GM23248 (cell line): ENCODE data around the gene ZNF426. TPM values are rescaled to one million over a fixed set of nuclear protein-coding genes. Genes with fewer than 3 reads are reported as not detected.

Experiments used
- DNase-seq: peaks from one replicate; pipeline ENCODE4 v3.0.0-alpha.2; 2015
- H2AFZ ChIP-seq: fragments of 200-600 bp; sonication (generic); 2 replicates; pipeline ENCODE4 v1.6.1; 2016; ENCODE audit warnings: antibody characterized with exemption
- H3F3A ChIP-seq: fragments of 200-600 bp; sonication (generic); 2 replicates; pipeline ENCODE4 v1.6.1; 2016; ENCODE audit warnings: mild to moderate bottlenecking, antibody characterized with exemption, mixed run types; ENCODE audit not compliant: insufficient read depth
- H3K27ac ChIP-seq: fragments of 200-600 bp; sonication (generic); 2 replicates; pipeline ENCODE4 v1.5.1; 2016; ENCODE audit warnings: mild to moderate bottlenecking
- H3K27me3 ChIP-seq: fragments of 200-600 bp; sonication (generic); replicated peaks from 2 replicates; pipeline ENCODE4 v1.6.1; 2016; ENCODE audit warnings: mild to moderate bottlenecking; ENCODE audit not compliant: insufficient read depth
- H3K36me3 ChIP-seq: fragments of 200-600 bp; sonication (generic); 2 replicates; pipeline ENCODE4 v1.6.1; 2016; ENCODE audit warnings: low read depth, mild to moderate bottlenecking
- H3K4me1 ChIP-seq: fragments of 200-600 bp; sonication (generic); 2 replicates; pipeline ENCODE4 v1.6.1; 2016; ENCODE audit warnings: mild to moderate bottlenecking; ENCODE audit not compliant: insufficient read depth
- H3K4me2 ChIP-seq: fragments of 200-600 bp; sonication (generic); one replicate; pipeline ENCODE4 v1.6.1; 2016; ENCODE audit warnings: mild to moderate bottlenecking; ENCODE audit not compliant: unreplicated experiment
- H3K4me3 ChIP-seq: fragments of 200-600 bp; sonication (generic); 2 replicates; pipeline ENCODE4 v1.5.1; 2016; ENCODE audit warnings: mild to moderate bottlenecking
- H3K79me2 ChIP-seq: fragments of 200-600 bp; sonication (generic); 2 replicates; pipeline ENCODE4 v1.6.1; 2016; ENCODE audit warnings: mild to moderate bottlenecking; ENCODE audit not compliant: insufficient read depth
- H3K9ac ChIP-seq: fragments of 200-600 bp; sonication (generic); 2 replicates; pipeline ENCODE4 v1.6.1; 2016; ENCODE audit warnings: mild to moderate bottlenecking
- H3K9me2 ChIP-seq: fragments of 200-600 bp; sonication (generic); 2 replicates; pipeline ENCODE4 v1.6.1; 2016; ENCODE audit warnings: mixed run types, mild to moderate bottlenecking, moderate library complexity; ENCODE audit not compliant: insufficient read depth
- H3K9me3 ChIP-seq: fragments of 200-600 bp; sonication (generic); one replicate; pipeline ENCODE4 v1.6.1; 2017; ENCODE audit warnings: low read depth
- H4K20me1 ChIP-seq: fragments of 200-600 bp; sonication (generic); 2 replicates; pipeline ENCODE4 v1.6.0; 2016; ENCODE audit not compliant: insufficient read depth
- EZH2 ChIP-seq: fragments of 200-600 bp; sonication (generic); IDR thresholded peaks from 2 replicates; pipeline ENCODE4 v1.6.1; 2018; ENCODE audit warnings: antibody characterized with exemption, mild to moderate bottlenecking; ENCODE audit not compliant: insufficient read depth, poor library complexity, severe bottlenecking
- EZH2phosphoT487 ChIP-seq: fragments of 200-600 bp; sonication (generic); IDR thresholded peaks from 2 replicates; pipeline ENCODE4 v1.6.1; 2018; ENCODE audit warnings: antibody characterized with exemption, moderate library complexity, mild to moderate bottlenecking, low read depth; ENCODE audit not compliant: insufficient read depth
- WGBS, 2 experiments: methylation state at CpG; one replicate each; pipeline ENCODE4 v1.1.6; 2015 to 2017; ENCODE audit warnings: low lambda C conversion rate in 2 of 2, low coverage in 1 of 2; ENCODE audit errors: missing lambda C conversion rate in 2 of 2; 5-methylcytosine and 5-hydroxymethylcytosine counted together
- in situ Hi-C: fragments of 300-500 bp; cut with MboI; formaldehyde crosslinking; loops from 2 replicates; pipeline ENCODE4 v1.15.0; 2020
- polyA plus RNA-seq: library from polyadenylated mRNA; unstranded; fragments of >200 nt; fragmentation: Nextera tagmentation; extraction: Ambion mirVana; gene quantifications from 2 replicates; pipeline ENCODE4 v1.2.1, GENCODE V29; 2016
- total RNA-seq: library from RNA; depleted of rRNA; stranded (reverse); fragments of >200 nt; shearing (Covaris generic); gene quantifications from 2 replicates; pipeline ENCODE4 v1.2.3, GENCODE V29; 2014

ZNF426 gene
- total and polyA plus RNA-seq, 2 experiments from 2014 or later: 10.6 to 15.7 TPM

DNA sequence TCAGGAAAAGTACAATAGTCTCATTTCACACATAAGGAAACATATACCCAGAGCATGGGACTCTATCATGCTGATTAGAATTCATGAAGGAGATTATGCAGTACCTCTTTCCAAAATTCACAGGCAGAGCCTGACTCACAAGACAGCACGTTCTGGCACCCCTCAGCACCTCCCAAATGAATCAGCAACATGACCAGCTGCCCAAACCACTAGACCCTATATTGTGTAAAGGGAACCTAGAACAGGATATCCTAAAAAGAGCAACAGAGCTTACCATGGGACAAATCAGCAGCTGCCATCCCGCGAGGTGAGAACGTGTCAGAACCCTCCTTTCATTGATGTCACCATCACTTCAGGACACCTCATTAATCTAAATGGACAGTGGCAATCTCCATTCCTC, 2.5 kb downstream of the ZNF426 start:
- Histone ChIP-seq H3K4me3 (no peak overlapping the region), H3K27me3 (no peaks in the 10 kb centered on the region), H2AFZ (no peak overlapping the region), H3K27ac (no peak overlapping the region), H3K4me1 (peaks cover 7% of the 10 kb centered on the region; the same call in 1 of the 2 replicates), H3K9ac (no peak overlapping the region), H3K79me2 (peaks cover 38% of the 10 kb centered on the region), H3K9me3 (peaks cover 9% of the 10 kb centered on the region), H3K9me2 (no peaks in the 10 kb centered on the region), H3K4me2 (no peak overlapping the region), H4K20me1 (no peaks in the 10 kb centered on the region), H3K36me3 (peaks cover 59% of the 10 kb centered on the region), H3F3A (peaks cover 13% of the 10 kb centered on the region)
- in situ Hi-C loops: no loop called here
- no peak for TF ChIP-seq EZH2phosphoT487
- TF ChIP-seq EZH2: no peak
- 85% methylated on average over 4 of the region's 4 CpGs for WGBS, 2 experiments
- DNase-seq: peak; percentile 21

DNA sequence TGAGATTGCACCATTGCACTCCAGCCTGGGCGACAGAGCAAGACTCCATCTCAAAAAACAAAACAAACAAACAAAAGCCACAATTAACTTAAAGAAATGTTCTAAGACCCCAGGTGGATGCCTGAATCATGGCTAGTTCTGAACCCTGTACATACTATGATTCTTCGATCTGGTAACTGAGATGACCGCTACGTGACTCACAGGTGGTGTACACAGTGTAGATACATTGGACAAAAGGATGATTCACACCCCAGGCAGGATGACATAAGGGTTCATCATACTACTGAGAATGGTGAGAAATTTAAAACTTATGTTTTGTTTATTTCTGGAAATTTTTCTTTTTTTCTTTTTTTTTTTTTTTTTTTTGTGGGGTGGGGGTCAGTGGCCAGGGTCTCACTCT, 6.5 kb downstream of the ZNF426 start:
- WGBS, 2 experiments: 80 to 82% methylated on average over 4 of the region's 4 CpGs
- H3K27me3 ChIP-seq: no peaks in the 10 kb centered on the region
- no peak overlapping the region for H3K4me2 ChIP-seq
- no peak overlapping the region for H3K27ac ChIP-seq
- H3K9ac ChIP-seq: no peak overlapping the region
- H4K20me1 ChIP-seq: no peaks in the 10 kb centered on the region
- H3K9me3 ChIP-seq: peaks cover 36% of the 10 kb centered on the region
- DNase-seq: peak; percentile 52
- no peak overlapping the region for H2AFZ ChIP-seq
- H3K9me2 ChIP-seq: no peaks in the 10 kb centered on the region
- TF ChIP-seq EZH2phosphoT487: no peak
- TF ChIP-seq EZH2: no peak
- in situ Hi-C loops: no loop called here
- no peak overlapping the region for H3K4me3 ChIP-seq
- H3K79me2 ChIP-seq: peaks cover 20% of the 10 kb centered on the region
- peaks cover 4% of the 10 kb centered on the region; the same call in 1 of the 2 replicates for H3K4me1 ChIP-seq
- H3F3A ChIP-seq: peaks cover 20% of the 10 kb centered on the region
- peaks cover 99% of the 10 kb centered on the region for H3K36me3 ChIP-seq

DNA sequence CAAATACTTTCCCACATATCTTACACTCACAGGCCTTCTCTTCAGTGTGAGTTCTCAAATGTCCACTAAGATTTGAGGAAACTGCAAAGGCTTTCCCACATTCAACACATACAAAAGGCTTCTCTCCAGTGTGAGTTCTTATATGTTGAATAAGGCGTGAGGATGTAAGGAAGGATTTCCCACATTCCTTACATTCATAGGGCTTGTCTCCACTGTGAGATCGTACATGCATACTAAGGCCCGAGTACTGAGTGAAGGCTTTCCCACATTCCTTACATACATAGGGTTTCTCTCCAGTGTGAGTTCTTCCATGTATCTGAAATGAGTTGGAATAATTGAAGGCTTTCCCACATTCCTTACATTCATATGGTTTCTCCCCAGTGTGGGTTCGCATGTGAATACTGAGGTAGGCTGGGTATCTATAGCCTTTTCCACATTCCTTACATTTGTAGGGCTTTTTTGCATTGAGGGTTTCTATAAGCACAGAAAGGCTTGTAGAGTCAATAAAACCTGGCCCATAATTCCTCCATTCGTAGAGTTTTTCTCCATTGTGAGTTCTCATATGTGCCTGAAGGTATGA, 9.6 kb downstream of the ZNF426 start:
- Histone ChIP-seq H3K79me2 (no peaks in the 10 kb centered on the region), H3K4me3 (peak overlapping the region; percentile 6; the same call in 1 of the 2 replicates), H3K9me3 (peaks cover 47% of the 10 kb centered on the region), H3K4me1 (no peaks in the 10 kb centered on the region), H3F3A (peaks cover 32% of the 10 kb centered on the region), H3K9ac (no peak overlapping the region), H3K27ac (no peak overlapping the region), H4K20me1 (no peaks in the 10 kb centered on the region), H3K27me3 (no peaks in the 10 kb centered on the region), H2AFZ (no peak overlapping the region), H3K36me3 (peaks cover 93% of the 10 kb centered on the region), H3K9me2 (no peaks in the 10 kb centered on the region), H3K4me2 (no peak overlapping the region)
- in situ Hi-C loops: no loop called here
- TF ChIP-seq EZH2phosphoT487 (no peak), EZH2 (no peak)
- DNase-seq: peak; percentile 34
- 98% methylated on average over 5 of the region's 5 CpGs for WGBS, 2 experiments

DNA sequence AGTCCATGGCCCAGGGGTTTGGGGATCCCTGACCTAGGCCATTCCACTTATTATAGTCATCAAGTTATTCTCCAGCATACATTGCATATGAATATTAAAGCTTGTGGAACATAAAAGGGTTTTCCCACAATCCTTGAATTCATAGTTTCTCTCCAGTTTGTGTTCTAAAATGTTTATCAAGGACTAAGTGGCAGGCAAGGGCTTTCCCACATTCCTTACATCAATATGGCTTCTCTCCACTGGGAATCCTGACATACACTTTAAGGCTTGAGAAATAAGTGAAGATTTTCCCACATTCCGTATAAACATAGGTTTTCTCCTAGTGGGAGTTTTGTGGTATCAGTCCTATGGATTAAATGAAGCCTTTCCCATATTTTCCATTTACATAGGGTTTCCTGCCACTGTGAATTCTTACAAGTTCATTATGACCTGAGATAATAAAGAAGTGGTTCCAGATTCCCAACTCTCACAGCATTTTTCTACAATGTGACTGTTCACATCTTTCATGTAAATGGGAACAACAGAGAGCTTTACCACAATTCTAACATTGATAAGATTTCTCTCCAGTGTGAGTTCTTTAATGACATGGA, 14.5 kb downstream of the ZNF426 start:
- H3K4me1 ChIP-seq: no peaks in the 10 kb centered on the region
- H3K4me2 ChIP-seq: no peak overlapping the region
- no peak for TF ChIP-seq EZH2phosphoT487
- TF ChIP-seq EZH2: no peak
- no peak overlapping the region for H3K4me3 ChIP-seq
- peaks cover 36% of the 10 kb centered on the region for H3K9me3 ChIP-seq
- no peaks in the 10 kb centered on the region for H3K79me2 ChIP-seq
- peaks cover 54% of the 10 kb centered on the region for H3K36me3 ChIP-seq
- in situ Hi-C loops: no loop called here
- H4K20me1 ChIP-seq: no peaks in the 10 kb centered on the region
- H2AFZ ChIP-seq: no peak overlapping the region
- 97 to 100% methylated on average over 1 of the region's 1 CpG for WGBS, 2 experiments
- no peaks in the 10 kb centered on the region for H3K27me3 ChIP-seq
- no peak overlapping the region for H3K27ac ChIP-seq
- DNase-seq: peak; percentile 11
- no peaks in the 10 kb centered on the region for H3K9me2 ChIP-seq
- H3F3A ChIP-seq: peaks cover 16% of the 10 kb centered on the region
- H3K9ac ChIP-seq: no peak overlapping the region
